Kidney (tissue), 14 donors: ENCODE data around the gene LCN6. TPM values are rescaled to one million over a fixed set of nuclear protein-coding genes. Genes with fewer than 3 reads are reported as not detected.
"Not testable (repeated sequence)": the region's sequence is repeated elsewhere in the genome, so short reads cannot be mapped to it uniquely, and the experiment has no call there.

Experiments used
- DNase-seq, 5 donors: peaks; one replicate each; pipeline ENCODE4 v3.0.0-alpha.2; 2013 to 2020
- FAIRE-seq: peaks from 2 replicates; lab custom pipeline; 2012; peaks lifted over from hg19 to GRCh38; lab: Jason Lieb, UNC
- H3K27ac ChIP-seq, 2 donors: one replicate each; pipeline ENCODE4 v1.7.0; 2013; ENCODE audit warnings: low read depth in 2 of 2, low read length in 2 of 2, inconsistent platforms in 1 of 2
- H3K27me3 ChIP-seq: one replicate; pipeline ENCODE4 v1.7.1; 2013; ENCODE audit warnings: low read length, inconsistent platforms; ENCODE audit not compliant: control insufficient read depth, insufficient read depth
- H3K36me3 ChIP-seq, 3 donors: one replicate each; pipeline versions ENCODE4 v1.7.0 to v1.7.1; 2013; ENCODE audit warnings: low read length in 3 of 3, control low read depth in 1 of 3, inconsistent platforms in 1 of 3; ENCODE audit not compliant: insufficient read depth in 3 of 3, control insufficient read depth in 2 of 3
- H3K4me1 ChIP-seq, 3 donors: one replicate each; pipeline versions ENCODE4 v1.7.0 to v1.7.1; 2013; ENCODE audit warnings: low read length in 3 of 3, inconsistent platforms in 1 of 3, low read depth in 1 of 3; ENCODE audit not compliant: control insufficient read depth in 2 of 3, insufficient read depth in 2 of 3
- H3K4me3 ChIP-seq, 3 donors: one replicate each; pipeline versions ENCODE4 v1.7.0 to v1.8.1; 2013; ENCODE audit warnings: low read length in 3 of 3, control low read depth in 1 of 3, inconsistent platforms in 1 of 3
- H3K9ac ChIP-seq, 3 donors: one replicate each; pipeline versions ENCODE4 v1.7.0 to v1.7.1; 2013; ENCODE audit warnings: low read length in 3 of 3, control low read depth in 1 of 3, inconsistent platforms in 1 of 3
- H3K9me3 ChIP-seq, 3 donors: one replicate each; pipeline versions ENCODE4 v1.7.0 to v1.7.1; 2013; ENCODE audit warnings: low read length in 3 of 3, control low read depth in 1 of 3, inconsistent platforms in 1 of 3; ENCODE audit not compliant: control insufficient read depth in 2 of 3, insufficient read depth in 1 of 3
- intact Hi-C: fragments of 100-400 bp; cut with DNase I; formaldehyde crosslinking; loops from one replicate; pipeline ENCODE4 v1.11.1; 2022
- polyA plus RNA-seq: library from polyadenylated mRNA; stranded (reverse); fragments of 350-450 nt; fragmentation: Illumina TruSeq; extraction: RNeasy Lipid Tissue Mini Kit (QIAGEN cat#74804); gene quantifications from one replicate; pipeline ENCODE4 v1.2.3, GENCODE V29; 2014; ENCODE audit warnings: low read depth, low replicate concordance; ENCODE audit not compliant: insufficient read depth
- total RNA-seq: library from RNA; stranded (reverse); fragmentation: NEBNext Ultra II Directional; extraction: Animal tissue kit (Norgen Biotek cat#: 25700); gene quantifications from one replicate; pipeline ENCODE4 v1.2.1, GENCODE V29; 2021
- TF ChIP-seq, protein P1 (sequence below): IDR thresholded peaks from 3 replicates; pipeline ENCODE4 v1.5.1; 2012; ENCODE audit warnings: mild to moderate bottlenecking, moderate library complexity, borderline replicate concordance; ENCODE audit not compliant: insufficient read depth; ENCODE audit errors: extremely low read depth
- donor health status: control.
- donor health status: control.
- donor health status: control.
- donor health status: control.
- donor health status: control.
- donor health status: DM: yes; HTN: yes; CAD: no.
- donor health status: Normal renal cell carcinoma (clear cell type).

LCN6 gene
- total and polyA plus RNA-seq, 2 donors from 2014 or later = 16.0 TPM; not detected in 1

DNA sequence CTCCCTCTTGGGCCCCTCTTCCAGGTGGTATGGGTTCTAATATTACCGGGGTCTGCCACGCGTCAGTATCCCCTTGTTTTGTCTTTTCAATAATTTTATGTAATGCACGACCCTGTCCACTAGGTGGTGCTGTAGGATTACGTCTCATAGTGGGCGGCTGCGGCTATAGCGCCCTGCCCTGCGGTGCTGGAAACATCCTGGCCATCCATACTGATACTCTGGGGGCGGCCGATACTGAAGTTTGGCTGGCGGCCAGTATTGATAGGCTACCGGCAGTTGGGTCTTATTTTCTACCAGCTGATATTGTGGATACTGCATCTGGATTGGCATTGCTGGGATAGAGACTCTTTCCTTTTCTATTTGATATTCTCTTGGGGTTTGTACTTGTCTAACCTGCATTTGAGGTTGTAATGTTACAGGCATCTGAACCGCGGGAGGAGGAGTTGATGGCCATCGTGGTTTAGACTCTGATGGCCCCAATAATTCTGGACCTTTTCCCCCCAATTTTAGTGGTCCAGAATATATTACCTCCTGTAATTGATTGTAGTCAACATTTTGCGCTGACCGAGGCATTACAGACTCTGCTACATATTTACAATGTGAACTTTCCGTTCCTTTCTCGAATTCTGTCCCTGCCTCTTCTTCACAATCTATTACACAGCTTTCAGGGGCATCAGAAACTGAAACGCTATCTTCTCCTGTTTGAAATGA lies 39.5 kb upstream of the LCN6 start:
- H3K36me3 ChIP-seq = peaks cover 0 to 2% (median 0%) of the 10 kb centered on the region in 3 donors
- TF ChIP-seq, protein P1, sequence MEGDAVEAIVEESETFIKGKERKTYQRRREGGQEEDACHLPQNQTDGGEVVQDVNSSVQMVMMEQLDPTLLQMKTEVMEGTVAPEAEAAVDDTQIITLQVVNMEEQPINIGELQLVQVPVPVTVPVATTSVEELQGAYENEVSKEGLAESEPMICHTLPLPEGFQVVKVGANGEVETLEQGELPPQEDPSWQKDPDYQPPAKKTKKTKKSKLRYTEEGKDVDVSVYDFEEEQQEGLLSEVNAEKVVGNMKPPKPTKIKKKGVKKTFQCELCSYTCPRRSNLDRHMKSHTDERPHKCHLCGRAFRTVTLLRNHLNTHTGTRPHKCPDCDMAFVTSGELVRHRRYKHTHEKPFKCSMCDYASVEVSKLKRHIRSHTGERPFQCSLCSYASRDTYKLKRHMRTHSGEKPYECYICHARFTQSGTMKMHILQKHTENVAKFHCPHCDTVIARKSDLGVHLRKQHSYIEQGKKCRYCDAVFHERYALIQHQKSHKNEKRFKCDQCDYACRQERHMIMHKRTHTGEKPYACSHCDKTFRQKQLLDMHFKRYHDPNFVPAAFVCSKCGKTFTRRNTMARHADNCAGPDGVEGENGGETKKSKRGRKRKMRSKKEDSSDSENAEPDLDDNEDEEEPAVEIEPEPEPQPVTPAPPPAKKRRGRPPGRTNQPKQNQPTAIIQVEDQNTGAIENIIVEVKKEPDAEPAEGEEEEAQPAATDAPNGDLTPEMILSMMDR = peak; percentile 92
- intact Hi-C loops = loop anchor here (10.0 kb wide), 1 partner anchor 247 kb away; the partner anchor contains the start of gene FUT7
- DNase-seq = peak; percentile 69 to 87 (median 80)
- no peaks in the 10 kb centered on the region for H3K27me3 ChIP-seq
- no peak overlapping the region for H3K9ac ChIP-seq
- no peak overlapping the region for H3K27ac ChIP-seq
- FAIRE-seq = no peak
- peaks cover 3 to 15% (median 6%) of the 10 kb centered on the region in 3 donors for H3K4me1 ChIP-seq
- H3K4me3 ChIP-seq = no peak overlapping the region
- H3K9me3 ChIP-seq = no peaks in the 10 kb centered on the region

DNA sequence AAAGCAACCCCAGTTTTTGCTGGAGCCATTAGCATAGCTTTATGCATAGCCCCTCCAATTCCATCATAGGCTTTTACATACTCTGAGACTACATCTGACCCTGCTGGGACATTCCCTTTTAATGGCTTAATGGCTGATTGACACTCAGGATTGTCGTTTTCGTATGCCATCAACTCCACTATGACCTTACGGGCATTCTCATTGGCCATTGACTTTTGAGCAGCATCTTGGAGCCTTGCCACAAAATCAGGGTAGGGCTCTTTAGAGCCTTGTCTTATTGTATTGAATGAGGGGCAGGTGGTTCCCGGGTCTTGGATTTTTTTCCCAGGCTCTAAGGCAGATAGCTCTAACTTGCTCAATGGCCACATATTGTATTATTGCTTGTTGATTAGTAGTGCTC lies 38.7 kb upstream of the LCN6 start:
- not testable (repeated sequence) for H3K9me3 ChIP-seq, DNase-seq, H3K4me1 ChIP-seq, H3K9ac ChIP-seq, H3K4me3 ChIP-seq, H3K36me3 ChIP-seq, H3K27ac ChIP-seq, H3K27me3 ChIP-seq, FAIRE-seq
- intact Hi-C loops = loop anchor here (10.0 kb wide), 1 partner anchor 248 kb away; the partner anchor contains the start of gene FUT7

DNA sequence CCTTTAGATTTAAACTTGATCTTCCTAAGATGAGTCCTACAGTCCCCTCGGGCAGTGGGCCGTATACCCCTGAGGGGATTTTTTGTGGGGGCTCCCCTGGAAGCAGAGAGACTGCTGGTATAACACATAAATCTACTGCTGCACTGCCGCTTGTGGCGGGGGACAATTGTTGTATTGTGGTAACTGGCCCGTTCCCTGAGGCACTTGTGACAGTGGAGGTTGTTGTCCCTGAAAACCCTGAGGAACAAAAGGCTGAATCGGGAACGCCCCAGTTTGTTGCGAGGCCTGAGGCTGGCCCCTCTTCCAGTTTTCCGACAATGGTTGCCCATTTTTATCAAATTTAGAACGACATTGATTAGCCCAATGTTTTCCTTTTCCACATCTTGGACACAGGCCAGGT lies 38.1 kb upstream of the LCN6 start:
- intact Hi-C loops = loop anchor here (10.0 kb wide), 1 partner anchor 248 kb away; the partner anchor contains the start of gene FUT7
- no peak overlapping the region for H3K9ac ChIP-seq
- H3K36me3 ChIP-seq = no peaks in the 10 kb centered on the region
- no peak for FAIRE-seq
- H3K27me3 ChIP-seq = no peaks in the 10 kb centered on the region
- no peak overlapping the region for H3K27ac ChIP-seq
- TF ChIP-seq, protein P1 = no peak
- H3K4me3 ChIP-seq = no peak overlapping the region
- peaks cover 3 to 6% (median 5%) of the 10 kb centered on the region in 3 donors for H3K4me1 ChIP-seq
- peak in 1 of 5 donors; percentile 32 for DNase-seq
- H3K9me3 ChIP-seq = no peaks in the 10 kb centered on the region

DNA sequence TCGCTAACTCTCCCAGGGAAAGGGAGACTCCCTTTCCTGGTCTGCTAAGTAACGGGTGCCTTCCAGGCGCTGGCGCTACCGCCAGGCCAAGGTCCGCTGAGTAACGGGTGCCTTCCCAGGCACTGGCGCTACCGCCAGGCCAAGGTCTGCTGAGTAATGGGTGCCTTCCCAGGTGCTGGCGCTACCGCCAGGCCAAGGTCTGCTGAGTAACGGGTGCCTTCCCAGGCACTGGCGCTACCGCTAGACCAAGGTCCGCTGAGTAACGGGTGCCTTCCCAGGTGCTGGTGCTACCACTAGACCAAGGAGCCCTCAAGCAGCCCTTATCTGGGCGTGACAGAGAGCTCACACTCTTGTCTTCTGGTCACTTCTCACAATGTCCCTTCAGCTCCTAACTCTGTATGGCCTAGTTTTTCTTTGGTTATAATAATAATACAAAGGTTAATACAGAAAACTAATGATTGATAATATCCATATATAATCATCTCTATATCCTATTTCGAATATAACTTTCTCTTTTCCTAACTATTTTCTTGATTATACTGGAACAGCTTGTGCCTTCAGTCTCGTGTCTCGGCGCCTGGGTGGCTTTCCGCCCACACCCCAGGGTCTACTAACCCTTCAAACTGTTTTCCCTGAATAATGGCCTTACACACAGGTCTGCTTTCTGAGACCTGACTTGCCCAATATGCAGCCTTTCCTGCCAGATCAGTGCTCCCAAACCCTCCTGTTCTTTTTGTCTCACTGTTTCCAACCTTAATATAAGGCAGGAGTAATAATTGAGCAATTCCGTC lies 37.4 kb upstream of the LCN6 start:
- H3K27me3 ChIP-seq, FAIRE-seq, H3K27ac ChIP-seq, H3K36me3 ChIP-seq, H3K9ac ChIP-seq, H3K4me3 ChIP-seq, H3K9me3 ChIP-seq, H3K4me1 ChIP-seq: not testable (repeated sequence)
- peak in 1 of 5 donors; percentile 46 for DNase-seq
- intact Hi-C loops = loop anchor here (10.0 kb wide), 1 partner anchor 249 kb away; the partner anchor contains the start of gene FUT7
